HepG2 (cell line): Measurements from ENCODE around the gene C11orf42.

Experiments used
- CREB1 ChIP-seq, 2 experiments: fragments of 450-650 bp in 1 of 2; IDR thresholded peaks; 2 replicates each; pipeline ENCODE4 v1.6.1; 2016 to 2017; ENCODE audit warnings: control low read depth in 1 of 2, mild to moderate bottlenecking in 1 of 2, missing compliant biosample characterization in 1 of 2, missing genetic modification characterization in 1 of 2
- CTCF ChIP-seq: sonication (generic); formaldehyde crosslinking; IDR thresholded peaks from 2 replicates; pipeline ENCODE4 v1.5.0; 2020; ENCODE audit warnings: mild to moderate bottlenecking, missing genetic modification reagents, moderate library complexity
- ELK4 ChIP-seq: sonication (generic); formaldehyde crosslinking; IDR thresholded peaks from 2 replicates; pipeline ENCODE4 v1.9.0; 2021; ENCODE audit warnings: missing genetic modification reagents, borderline replicate concordance
- MXI1 ChIP-seq: IDR thresholded peaks from 3 replicates; pipeline ENCODE4 v1.6.1; 2012; ENCODE audit warnings: low read depth, low read length, inconsistent platforms, borderline replicate concordance
- NR2F2 ChIP-seq: IDR thresholded peaks from 2 replicates; pipeline ENCODE4 v1.6.1; 2012; ENCODE audit warnings: low read depth, inconsistent platforms, borderline replicate concordance
- ZBTB1 ChIP-seq: sonication (generic); formaldehyde crosslinking; IDR thresholded peaks from 2 replicates; pipeline ENCODE4 v1.4.0; 2020; ENCODE audit warnings: missing genetic modification reagents, borderline replicate concordance
- ZFP1 ChIP-seq: IDR thresholded peaks from 2 replicates; pipeline ENCODE4 v1.6.1; 2016
- ZHX1 ChIP-seq: sonication (generic); formaldehyde crosslinking; IDR thresholded peaks from 2 replicates; pipeline ENCODE4 v1.8.1; 2022; ENCODE audit warnings: low read depth, mild to moderate bottlenecking, missing genetic modification reagents
- ZNF256 ChIP-seq: sonication (generic); formaldehyde crosslinking; conservative IDR thresholded peaks from 2 replicates; pipeline ENCODE4 v1.4.0; 2020; ENCODE audit warnings: missing genetic modification reagents
- ZNF446 ChIP-seq: sonication (generic); formaldehyde crosslinking; IDR thresholded peaks from 2 replicates; pipeline ENCODE4 v1.5.0; 2020; ENCODE audit warnings: mild to moderate bottlenecking, missing genetic modification reagents
- ZNF792 ChIP-seq: IDR thresholded peaks from 2 replicates; pipeline ENCODE4 v1.6.1; 2016
- TF ChIP-seq, protein P1 (sequence below): sonication (generic); formaldehyde crosslinking; IDR thresholded peaks from 2 replicates; pipeline ENCODE4 v1.8.0; 2022; ENCODE audit warnings: missing genetic modification reagents, mild to moderate bottlenecking, inconsistent platforms, borderline replicate concordance

DNA sequence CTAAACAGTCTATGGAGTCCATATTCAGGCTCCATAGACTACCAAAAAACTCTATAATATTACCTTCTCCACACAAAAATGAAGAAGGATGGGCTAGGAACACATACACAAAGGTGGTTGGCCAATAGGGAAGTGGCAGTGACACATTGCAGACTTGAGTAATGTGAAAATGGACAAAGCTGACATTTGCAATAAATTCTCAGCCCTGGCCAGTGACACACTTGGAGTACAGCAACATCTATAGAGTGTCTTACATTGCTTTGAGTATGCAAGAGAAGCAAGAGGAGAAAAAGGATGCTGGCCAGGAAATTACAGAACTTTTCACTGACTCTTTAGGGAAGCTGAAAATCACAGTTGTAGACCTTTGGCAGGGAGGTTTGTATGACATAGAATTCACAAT, 13.6 kb upstream of the C11orf42 start:
- TF ChIP-seq MXI1 (no peak), ELK4 (CRISPR knock-in tag) (no peak), ZNF256 (no peak), ZHX1 (CRISPR knock-in tag) (no peak), ZNF446 (CRISPR knock-in tag) (no peak), CTCF (CRISPR knock-in tag) (no peak), ZFP1 (CRISPR knock-in tag) (no peak), ZNF792 (CRISPR knock-in tag) (no peak), ZBTB1 (CRISPR knock-in tag) (no peak), NR2F2 (no peak), CREB1 (IDR thresholded peaks at IDR 0.05) (no peak), CREB1 (CRISPR knock-in tag; IDR thresholded peaks at IDR 0.05) (no peak)
- TF ChIP-seq, protein P1, sequence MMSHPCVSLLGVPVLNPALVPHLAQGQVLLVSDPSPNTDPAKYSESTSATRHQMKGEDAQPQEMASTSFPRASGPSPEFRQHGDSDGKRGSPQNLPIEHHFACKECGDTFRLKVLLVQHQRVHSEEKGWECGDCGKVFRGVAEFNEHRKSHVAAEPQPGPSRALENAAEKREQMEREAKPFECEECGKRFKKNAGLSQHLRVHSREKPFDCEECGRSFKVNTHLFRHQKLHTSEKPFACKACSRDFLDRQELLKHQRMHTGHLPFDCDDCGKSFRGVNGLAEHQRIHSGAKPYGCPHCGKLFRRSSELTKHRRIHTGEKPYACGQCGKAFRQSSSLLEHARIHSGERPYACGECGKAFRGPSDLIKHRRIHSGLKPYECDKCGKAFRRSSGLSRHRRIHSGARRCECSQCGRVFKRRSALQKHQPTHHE: no peak
